Heart left ventricle (tissue), 16 donors: ENCODE data around the gene YWHAQ. TPM values are rescaled to one million over a fixed set of nuclear protein-coding genes. Genes with fewer than 3 reads are reported as not detected.

Experiments
- ATAC-seq, 4 donors: fragments of 200-7000 bp; cut with Tn5 transposase; one replicate each; pipeline ENCODE4 v1.9.1; 2020 to 2022; ENCODE audit warnings: moderate library complexity in 4 of 4, mild to moderate bottlenecking in 3 of 4, moderate number of reproducible peaks in 1 of 4
- DNase-seq, 5 donors: peaks; one replicate each; pipeline ENCODE4 v3.0.0-alpha.2; 2020
- H3K27ac ChIP-seq, 12 donors: fragments of 200-600 bp; sonication (generic) in 4 of 12; one replicate each; pipeline versions ENCODE4 v1.5.0 to v1.8.0; 2016 to 2022; ENCODE audit warnings: mild to moderate bottlenecking in 2 of 12
- H3K27me3 ChIP-seq, 9 donors: fragments of 200-600 bp; sonication (generic) in 2 of 9; one replicate each; pipeline versions ENCODE4 v1.5.1 to v1.8.0; 2016 to 2022; ENCODE audit warnings: mild to moderate bottlenecking in 3 of 9
- H3K36me3 ChIP-seq, 9 donors: fragments of 200-600 bp; sonication (generic) in 2 of 9; one replicate each; pipeline versions ENCODE4 v1.5.0 to v1.8.0; 2018 to 2022; ENCODE audit warnings: mild to moderate bottlenecking in 2 of 9
- H3K4me1 ChIP-seq, 12 donors: fragments of 200-600 bp; sonication (generic) in 4 of 12; one replicate each; pipeline versions ENCODE4 v1.5.0 to v1.8.0; 2016 to 2022; ENCODE audit warnings: mild to moderate bottlenecking in 3 of 12
- H3K4me3 ChIP-seq, 12 donors: fragments of 200-600 bp; sonication (generic) in 4 of 12; one replicate each; pipeline versions ENCODE4 v1.5.0 to v1.8.0; 2017 to 2022; ENCODE audit warnings: mild to moderate bottlenecking in 9 of 12, moderate library complexity in 4 of 12
- H3K9me3 ChIP-seq, 12 donors: fragments of 200-600 bp; sonication (generic) in 4 of 12; one replicate each; pipeline versions ENCODE4 v1.5.0 to v1.8.0; 2016 to 2022; ENCODE audit warnings: mild to moderate bottlenecking in 1 of 12
- POLR2A ChIP-seq, 2 donors: fragments of 450-650 bp; IDR thresholded peaks; one replicate each; pipeline ENCODE4 v1.6.1; 2017; ENCODE audit warnings: antibody characterized with exemption in 2 of 2, mild to moderate bottlenecking in 2 of 2, moderate library complexity in 2 of 2
- WGBS, 4 donors: extraction: QIAGEN DNeasy Blood & Tissue Kit in 2 of 4; methylation state at CpG; one replicate each; pipeline versions ENCODE4 v1.1.5 to v1.1.7; 2013 to 2018; 5-methylcytosine and 5-hydroxymethylcytosine counted together
- intact Hi-C, 10 donors: fragments of 100-400 bp; cut with DNase I; formaldehyde crosslinking; loops; one replicate each; pipeline versions ENCODE4 v1.11.1 to v1.14.2; 2022
- polyA plus RNA-seq, 2 donors: library from polyadenylated mRNA; stranded (reverse); fragments of 200-250 nt; gene quantifications; one replicate each; pipeline ENCODE4 v1.2.3, GENCODE V29; 2013
- total RNA-seq, 9 donors: library from RNA; depleted of rRNA in 2 of 9; stranded (reverse); fragments of >200 nt in 2 of 9; fragmentation: NEBNext Ultra II Directional in 3 of 9; extraction: Animal tissue kit (Norgen Biotek cat#: 25700) in 3 of 9; gene quantifications; one replicate each; pipeline versions ENCODE4 v1.1.0 to v1.2.4, GENCODE V29; 2016 to 2023
- TF ChIP-seq, protein P1 (sequence below), 12 donors: fragments of 200-600 bp; sonication (generic) in 4 of 12; IDR thresholded peaks; one replicate each; pipeline versions ENCODE4 v1.5.0 to v1.8.0; 2018 to 2022; ENCODE audit warnings: antibody characterized with exemption in 12 of 12, mild to moderate bottlenecking in 5 of 12
- donor health status: ischemic (EF 13 %, LVEDD 7.1; RV severe dilation, severe dysfunction).
- donor health status: healthy with polysubstance abuse.
- donor health status: DM: no; HTN: yes; CAD: no.
- donor health status: DM: no; HTN: no; CAD: no.
- donor health status: ischemic (EF 25% LVEDD 6.9; RV normal size, moderate dysfunction).
- donor health status: ischemic (EF 25% LVEDD 5.7; RV mildly dilated, moderate dysfunction).
- donor health status: healthy.
- donor health status: DM: yes; HTN: yes; CAD: no.
- donor health status: ischemic (EF 35%, LVEDD 5.7; RV mildly dilated, moderate dysfunction).
- donor health status: nonischemic (EF 11% LVEDD 7.7; RV severe dilation, severe dysfunction).
- donor health status: DM: yes; HTN: yes; CAD: no.
- donor health status: PGD.
- donor health status: ischemic (EF 29% LVEDD 5.4; RV normal size, mild dysfunction).
- donor health status: nonischemic (EF 23%, LVEDD 6.1; RV moderate dilation, normal function).

The YWHAQ gene
- total and polyA plus RNA-seq, 11 donors, result 91.0 to 310 (median 213) TPM

DNA sequence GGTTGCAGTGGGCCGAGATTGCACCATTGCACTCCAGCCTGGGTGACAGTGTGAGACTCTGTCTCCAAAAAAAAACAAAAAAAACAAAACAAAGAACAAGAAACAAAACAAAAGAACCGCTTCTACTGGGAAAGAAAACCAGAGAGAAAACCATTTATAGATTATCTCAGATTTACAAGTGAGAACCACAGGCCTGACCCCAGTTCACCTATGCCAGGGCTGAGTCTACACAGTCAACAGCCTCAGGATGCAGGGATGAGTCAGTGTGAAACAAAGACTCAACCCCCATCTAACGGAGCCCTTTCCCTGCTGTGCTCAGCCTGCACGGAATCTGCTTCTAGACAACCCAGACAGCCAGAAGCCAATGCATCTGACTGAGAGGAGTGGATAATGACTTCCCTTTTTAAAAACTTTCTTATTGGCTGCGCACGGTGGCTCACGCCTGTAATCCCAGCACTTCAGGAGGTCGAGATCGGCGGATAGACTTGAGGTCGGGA lies 25.5 kb upstream of the YWHAQ start:
- H3K27ac ChIP-seq, result no peak overlapping the region
- H3K9me3 ChIP-seq, result no peaks in the 10 kb centered on the region
- H3K4me1 ChIP-seq, result peaks cover 0 to 11% (median 2%) of the 10 kb centered on the region in 12 donors
- H3K4me3 ChIP-seq, result no peak overlapping the region
- no peak for ATAC-seq
- TF ChIP-seq POLR2A (IDR thresholded peaks at IDR 0.05), result no peak
- TF ChIP-seq, protein P1, sequence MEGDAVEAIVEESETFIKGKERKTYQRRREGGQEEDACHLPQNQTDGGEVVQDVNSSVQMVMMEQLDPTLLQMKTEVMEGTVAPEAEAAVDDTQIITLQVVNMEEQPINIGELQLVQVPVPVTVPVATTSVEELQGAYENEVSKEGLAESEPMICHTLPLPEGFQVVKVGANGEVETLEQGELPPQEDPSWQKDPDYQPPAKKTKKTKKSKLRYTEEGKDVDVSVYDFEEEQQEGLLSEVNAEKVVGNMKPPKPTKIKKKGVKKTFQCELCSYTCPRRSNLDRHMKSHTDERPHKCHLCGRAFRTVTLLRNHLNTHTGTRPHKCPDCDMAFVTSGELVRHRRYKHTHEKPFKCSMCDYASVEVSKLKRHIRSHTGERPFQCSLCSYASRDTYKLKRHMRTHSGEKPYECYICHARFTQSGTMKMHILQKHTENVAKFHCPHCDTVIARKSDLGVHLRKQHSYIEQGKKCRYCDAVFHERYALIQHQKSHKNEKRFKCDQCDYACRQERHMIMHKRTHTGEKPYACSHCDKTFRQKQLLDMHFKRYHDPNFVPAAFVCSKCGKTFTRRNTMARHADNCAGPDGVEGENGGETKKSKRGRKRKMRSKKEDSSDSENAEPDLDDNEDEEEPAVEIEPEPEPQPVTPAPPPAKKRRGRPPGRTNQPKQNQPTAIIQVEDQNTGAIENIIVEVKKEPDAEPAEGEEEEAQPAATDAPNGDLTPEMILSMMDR (IDR thresholded peaks at IDR 0.05), result no peak
- intact Hi-C loops, result no loop called here
- H3K27me3 ChIP-seq, result no peaks in the 10 kb centered on the region
- no peaks in the 10 kb centered on the region for H3K36me3 ChIP-seq
- WGBS, 4 donors, result 87 to 92% (median 91%) methylated on average over 11 of the region's 11 CpGs
- no peak for DNase-seq

DNA sequence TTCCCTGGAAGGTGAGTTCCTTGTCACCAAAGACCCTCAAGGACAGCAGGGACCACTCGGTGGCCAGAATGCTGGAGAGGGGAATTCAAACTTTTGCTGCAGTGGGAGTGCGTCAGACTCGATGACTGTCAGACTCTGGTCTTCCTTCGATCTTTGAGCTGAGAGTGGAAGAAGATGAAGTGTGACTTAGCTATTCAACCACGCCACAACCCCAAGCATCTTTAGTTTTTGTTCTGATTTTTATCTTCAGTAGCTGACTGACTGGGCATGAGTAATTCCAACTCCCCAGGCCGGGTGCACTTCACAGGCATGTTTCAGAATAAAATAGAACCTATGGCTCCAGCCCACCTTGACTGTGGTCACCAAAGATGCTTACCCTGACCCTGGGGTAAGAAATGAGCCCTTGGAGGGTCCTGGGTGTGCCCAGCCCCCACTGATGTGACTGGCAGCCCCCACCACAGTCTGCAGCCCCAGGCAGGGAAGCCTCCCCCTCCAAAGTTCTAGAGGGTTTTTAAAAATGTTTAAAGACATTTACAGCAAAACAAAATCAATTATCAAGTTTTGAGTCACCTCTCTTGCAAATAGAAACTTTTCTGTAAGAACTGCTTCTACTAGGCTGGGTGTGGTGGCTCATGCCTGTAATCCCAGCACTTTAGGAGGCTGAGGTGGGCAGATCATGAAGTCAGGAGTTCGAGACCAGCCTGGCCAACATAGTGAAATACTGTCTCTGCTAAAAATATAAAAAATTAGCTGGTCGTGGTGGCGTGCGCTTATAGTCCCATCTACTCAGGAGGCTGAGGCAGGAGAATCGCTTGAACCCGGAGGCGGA lies 24.9 kb upstream of the YWHAQ start:
- Histone ChIP-seq H3K27ac (no peak overlapping the region), H3K4me1 (peaks cover 0 to 11% (median 2%) of the 10 kb centered on the region in 12 donors), H3K36me3 (no peaks in the 10 kb centered on the region), H3K4me3 (no peak overlapping the region), H3K9me3 (no peaks in the 10 kb centered on the region), H3K27me3 (no peaks in the 10 kb centered on the region)
- TF ChIP-seq, protein P1 (IDR thresholded peaks at IDR 0.05), result no peak
- TF ChIP-seq POLR2A (IDR thresholded peaks at IDR 0.05), result no peak
- WGBS, 4 donors, result 90 to 94% (median 92%) methylated on average over 13 of the region's 13 CpGs
- ATAC-seq (no peak), DNase-seq (no peak)
- intact Hi-C loops, result no loop called here

DNA sequence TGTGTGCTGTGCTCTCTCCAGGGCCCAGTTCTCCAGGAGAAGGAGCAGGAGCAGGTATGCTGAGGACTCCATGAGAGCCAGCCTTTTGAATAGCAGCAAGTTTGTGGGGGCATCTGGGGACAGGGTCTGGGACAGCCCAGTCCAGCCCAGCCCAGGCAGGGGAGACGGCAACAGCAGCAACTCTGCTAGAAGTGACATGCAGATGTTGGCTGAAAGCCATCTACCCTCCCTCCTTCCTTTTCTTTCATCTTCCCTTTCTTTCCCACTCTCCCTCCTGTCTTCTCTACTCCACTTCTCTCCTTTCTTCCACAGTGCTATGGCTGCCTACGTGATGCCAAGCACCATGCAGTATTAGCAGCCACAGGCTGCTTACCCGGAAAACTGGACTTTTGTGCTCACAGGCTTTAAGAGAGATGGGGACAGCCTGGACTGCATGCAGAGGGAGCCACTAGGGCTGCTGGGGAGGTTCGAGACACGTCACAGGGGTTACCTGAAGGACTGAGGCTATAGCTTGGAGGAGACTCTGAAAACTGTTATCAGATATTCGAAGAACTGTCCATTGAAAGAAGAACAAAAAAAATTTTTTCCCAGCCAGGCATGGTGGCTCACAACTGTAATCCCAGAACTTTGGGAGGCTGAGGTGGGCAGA lies 23.8 kb upstream of the YWHAQ start:
- ATAC-seq (peak in 2 of 4 donors; percentile 26 to 49), DNase-seq (no peak)
- intact Hi-C loops, result no loop called here
- 69 to 77% (median 74%) methylated on average over 6 of the region's 6 CpGs for WGBS, 4 donors
- H3K4me1 ChIP-seq, result peaks cover 0 to 11% (median 2%) of the 10 kb centered on the region in 12 donors
- H3K9me3 ChIP-seq, result no peaks in the 10 kb centered on the region
- TF ChIP-seq POLR2A (IDR thresholded peaks at IDR 0.05), result no peak
- TF ChIP-seq, protein P1 (IDR thresholded peaks at IDR 0.05), result no peak
- no peak overlapping the region for H3K4me3 ChIP-seq
- no peaks in the 10 kb centered on the region for H3K27me3 ChIP-seq
- H3K36me3 ChIP-seq, result no peaks in the 10 kb centered on the region
- no peak overlapping the region for H3K27ac ChIP-seq
